ENCODE measurements around the gene SNX9.

SNX9 gene

DNA sequence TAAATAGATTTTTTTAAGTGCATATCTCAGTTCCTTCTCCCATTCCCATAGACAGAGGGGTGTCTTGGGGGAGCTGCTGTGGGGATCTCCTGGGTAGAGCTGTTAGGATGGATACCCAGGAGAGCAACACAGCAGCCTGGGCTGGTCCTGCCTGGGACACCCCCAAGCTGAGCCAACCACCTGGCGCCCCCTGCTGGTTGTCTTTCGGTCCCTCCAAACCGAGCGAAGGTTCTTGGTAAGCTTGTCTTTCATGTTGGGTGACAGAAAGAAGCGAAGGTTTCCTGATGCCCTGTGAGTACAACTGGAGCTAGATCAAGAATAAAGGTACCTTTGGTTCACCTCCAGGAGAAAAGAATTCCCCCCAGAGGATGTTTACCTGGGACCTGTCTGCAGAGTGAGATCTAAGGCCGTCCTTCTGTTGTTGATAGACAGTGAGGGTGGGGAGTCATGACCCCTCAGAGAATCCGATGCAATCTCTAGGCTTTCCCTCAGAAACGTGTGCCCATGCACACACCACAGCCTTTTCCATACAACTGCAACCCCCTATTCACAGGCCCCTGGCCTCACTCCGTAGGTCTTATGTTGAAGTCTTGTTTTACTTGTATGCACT is 50.8 kb downstream of the SNX9 start:
- peak; percentile 88 for ATAC-seq
- Mint-ChIP-seq H3K27ac (no peak overlapping the region), H3K27me3 (no peaks in the 10 kb centered on the region), H3K36me3 (peaks cover 32% of the 10 kb centered on the region), H3K9me3 (no peaks in the 10 kb centered on the region), H3K4me3 (no peak overlapping the region), H3K4me1 (peaks cover 31% of the 10 kb centered on the region)

DNA sequence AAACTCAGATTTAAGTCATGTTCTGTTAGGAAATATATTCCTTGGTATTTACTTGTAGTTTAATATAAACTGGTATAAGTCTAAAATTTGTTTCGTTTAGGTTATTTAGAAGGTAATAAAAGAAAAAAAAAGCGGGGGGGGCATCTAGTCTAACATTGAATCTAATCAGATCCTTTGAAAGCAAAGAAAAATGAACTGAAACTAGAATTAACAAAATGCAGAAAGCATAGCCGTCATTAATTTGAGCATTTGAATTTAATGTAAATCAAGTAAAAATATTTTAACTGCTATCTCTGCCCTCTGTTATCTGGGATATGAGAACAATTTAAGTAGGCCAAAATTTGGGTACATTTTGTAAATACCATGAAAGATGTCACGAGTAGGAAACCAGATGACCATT is 54.1 kb downstream of the SNX9 start:
- no peaks in the 10 kb centered on the region for H3K27me3 Mint-ChIP-seq
- peaks cover 53% of the 10 kb centered on the region for H3K36me3 Mint-ChIP-seq
- ATAC-seq: no peak
- H3K9me3 Mint-ChIP-seq: no peaks in the 10 kb centered on the region
- H3K27ac Mint-ChIP-seq: peak overlapping the region; percentile 42
- peaks cover 45% of the 10 kb centered on the region for H3K4me1 Mint-ChIP-seq
- no peak overlapping the region for H3K4me3 Mint-ChIP-seq

DNA sequence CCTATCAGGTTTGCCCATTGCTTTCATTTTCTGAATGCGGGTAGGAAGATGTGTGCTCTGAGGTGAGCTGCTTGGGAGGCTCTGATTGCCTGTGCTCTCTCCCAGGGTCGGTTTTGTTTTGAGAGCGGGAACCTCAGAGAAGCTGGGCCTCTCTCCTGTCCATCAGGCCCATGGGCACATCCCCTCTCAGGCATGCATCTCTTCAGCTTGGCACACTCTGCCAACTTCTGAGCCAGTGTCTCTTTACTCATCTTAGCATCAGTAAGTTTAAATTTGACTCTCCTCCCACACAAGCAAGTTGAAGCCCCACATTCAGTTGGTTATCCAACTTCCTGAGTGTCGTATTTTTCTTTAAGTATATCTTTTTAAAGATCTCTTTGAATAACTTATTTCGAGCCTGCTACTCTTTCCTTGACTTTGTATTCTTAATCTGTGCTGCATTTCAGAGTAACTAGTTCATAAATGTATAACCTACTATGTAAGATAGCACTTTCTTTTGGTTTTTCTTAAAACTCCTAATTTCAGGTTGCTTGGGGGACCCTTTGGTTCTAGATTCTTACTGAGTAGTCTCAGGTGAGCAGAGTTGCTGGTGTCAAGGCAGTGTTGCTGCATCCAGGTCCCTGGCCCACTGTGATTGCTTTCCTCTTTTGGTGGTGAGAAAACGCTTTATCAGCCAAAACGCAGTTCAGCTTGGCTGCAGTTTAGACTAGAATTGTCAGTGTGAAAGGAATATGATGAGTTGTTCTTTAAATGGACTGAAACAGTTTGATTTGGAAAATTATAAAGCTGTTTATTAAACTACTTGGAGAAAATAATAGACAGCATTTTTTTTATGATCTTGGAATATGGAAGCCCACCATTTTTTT is 54.8 kb downstream of the SNX9 start:
- H3K4me1 Mint-ChIP-seq: peaks cover 45% of the 10 kb centered on the region
- no peaks in the 10 kb centered on the region for H3K27me3 Mint-ChIP-seq
- no peak overlapping the region for H3K4me3 Mint-ChIP-seq
- ATAC-seq: peak; percentile 62
- no peaks in the 10 kb centered on the region for H3K9me3 Mint-ChIP-seq
- peaks cover 60% of the 10 kb centered on the region for H3K36me3 Mint-ChIP-seq
- H3K27ac Mint-ChIP-seq: peak overlapping the region; percentile 42

DNA sequence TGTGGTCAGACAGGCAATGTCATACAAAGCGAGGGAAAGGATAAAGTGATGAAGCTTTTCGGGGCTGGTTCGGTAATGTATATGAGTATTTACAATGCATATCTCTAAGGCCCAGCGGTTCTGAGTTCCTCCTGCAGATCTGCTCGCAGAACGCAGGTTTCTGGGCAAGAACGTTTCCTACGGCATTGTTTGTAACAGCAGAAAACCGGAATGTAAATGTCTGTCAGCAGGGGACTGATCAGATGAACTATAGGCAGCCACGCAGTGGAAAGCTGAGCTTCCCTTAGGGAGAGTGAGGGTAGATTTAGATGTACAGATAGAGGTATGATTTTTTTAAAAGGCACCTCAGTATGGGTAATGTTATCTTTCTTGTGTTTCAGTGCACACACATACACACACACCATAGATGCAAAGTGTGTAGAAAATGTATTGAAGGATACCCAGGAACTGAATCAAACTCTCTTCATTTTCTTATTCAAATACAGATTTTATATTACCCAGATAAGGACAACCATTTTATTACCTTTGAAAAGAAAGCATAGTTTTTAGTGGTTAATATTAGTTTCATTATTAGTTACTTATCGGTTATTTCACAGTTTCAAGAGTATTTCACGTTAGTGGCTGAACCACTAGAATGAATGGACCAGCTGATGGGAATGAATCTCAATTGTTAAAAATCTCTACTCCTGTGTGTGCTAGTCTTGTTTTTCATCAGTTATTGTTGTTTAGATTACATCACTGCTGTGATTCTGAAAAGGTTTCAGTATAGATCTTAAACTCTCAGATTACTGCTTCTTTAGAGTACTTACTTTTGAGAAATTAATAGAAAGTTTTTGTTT is 56.2 kb downstream of the SNX9 start:
- no peak for ATAC-seq
- no peaks in the 10 kb centered on the region for H3K9me3 Mint-ChIP-seq
- no peak overlapping the region for H3K27ac Mint-ChIP-seq
- H3K4me1 Mint-ChIP-seq: peaks cover 40% of the 10 kb centered on the region
- H3K4me3 Mint-ChIP-seq: no peak overlapping the region
- H3K36me3 Mint-ChIP-seq: peaks cover 69% of the 10 kb centered on the region
- no peaks in the 10 kb centered on the region for H3K27me3 Mint-ChIP-seq

DNA sequence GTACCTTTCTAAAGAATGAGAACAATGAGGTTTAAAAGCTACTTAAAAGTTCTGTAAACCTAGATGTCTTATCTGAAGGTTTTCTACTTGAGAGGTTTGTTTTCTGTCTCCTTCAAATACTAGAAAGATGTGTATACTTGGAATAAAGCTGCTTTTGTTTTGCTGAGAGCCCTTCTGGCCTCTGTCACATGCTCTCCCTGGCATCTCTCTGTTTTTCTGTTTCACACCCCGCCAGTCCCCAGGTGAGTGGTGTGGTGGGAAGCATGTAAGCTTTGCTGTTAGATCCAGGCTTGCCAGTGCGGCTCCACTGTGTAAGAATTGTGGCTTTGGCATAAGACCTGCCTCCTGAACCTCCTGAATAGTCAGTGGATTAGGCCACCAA is 56.8 kb downstream of the SNX9 start:
- H3K36me3 Mint-ChIP-seq: peaks cover 63% of the 10 kb centered on the region
- no peak overlapping the region for H3K27ac Mint-ChIP-seq

DNA sequence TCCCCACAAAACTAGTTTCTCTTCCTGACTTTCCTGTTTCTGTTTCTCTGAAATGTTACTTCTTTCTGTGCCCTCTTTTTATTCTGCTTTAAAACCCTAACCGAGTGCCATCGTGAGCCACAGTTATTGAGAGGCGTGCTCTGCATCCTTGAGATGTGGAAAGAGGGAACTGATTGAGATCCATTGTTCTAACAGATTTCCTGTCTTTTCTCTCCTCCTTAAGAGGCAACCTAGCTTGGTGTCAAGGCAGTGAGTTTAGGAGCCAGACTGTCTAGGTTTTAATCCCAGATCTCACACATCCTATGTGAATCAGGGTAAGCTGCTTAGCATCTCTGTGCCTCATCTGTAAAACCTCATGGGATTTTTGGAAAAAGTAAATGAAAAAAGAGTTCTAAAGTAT is 57.5 kb downstream of the SNX9 start:
- peaks cover 34% of the 10 kb centered on the region for H3K4me1 Mint-ChIP-seq
- ATAC-seq: no peak
- H3K36me3 Mint-ChIP-seq: peaks cover 61% of the 10 kb centered on the region
- H3K27ac Mint-ChIP-seq: no peak overlapping the region
- H3K27me3 Mint-ChIP-seq: no peaks in the 10 kb centered on the region
- no peaks in the 10 kb centered on the region for H3K9me3 Mint-ChIP-seq
- H3K4me3 Mint-ChIP-seq: no peak overlapping the region

More for the DNA sequence above, 56.8 kb downstream of the SNX9 start:
- peaks cover 39% of the 10 kb centered on the region for H3K4me1 Mint-ChIP-seq
- no peaks in the 10 kb centered on the region for H3K27me3 Mint-ChIP-seq
- ATAC-seq: no peak
- H3K4me3 Mint-ChIP-seq: no peak overlapping the region
- no peaks in the 10 kb centered on the region for H3K9me3 Mint-ChIP-seq

DNA sequence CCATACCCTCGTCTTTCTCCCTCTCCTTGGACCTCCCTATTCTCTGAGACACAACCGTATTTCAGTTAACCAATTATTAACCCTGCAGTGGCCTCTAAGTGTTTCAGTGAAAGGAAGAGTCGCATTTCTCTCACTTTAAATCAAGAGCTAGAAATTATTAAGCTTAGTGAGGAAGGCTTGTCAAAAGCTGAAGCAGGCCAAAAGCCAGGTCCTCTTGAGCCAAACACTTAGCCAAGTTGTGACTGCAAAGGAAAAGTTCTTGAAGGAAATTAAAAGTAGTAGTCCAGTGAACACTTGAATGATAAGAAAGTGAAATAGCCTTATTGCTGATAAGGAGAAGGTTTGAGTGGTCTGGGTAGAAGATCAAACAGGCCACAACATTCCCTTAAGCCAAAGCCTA is 58.3 kb downstream of the SNX9 start:
- peaks cover 34% of the 10 kb centered on the region for H3K4me1 Mint-ChIP-seq
- no peak overlapping the region for H3K27ac Mint-ChIP-seq
- H3K4me3 Mint-ChIP-seq: no peak overlapping the region
- peaks cover 68% of the 10 kb centered on the region for H3K36me3 Mint-ChIP-seq
- no peaks in the 10 kb centered on the region for H3K9me3 Mint-ChIP-seq
- H3K27me3 Mint-ChIP-seq: no peaks in the 10 kb centered on the region
- no peak for ATAC-seq

DNA sequence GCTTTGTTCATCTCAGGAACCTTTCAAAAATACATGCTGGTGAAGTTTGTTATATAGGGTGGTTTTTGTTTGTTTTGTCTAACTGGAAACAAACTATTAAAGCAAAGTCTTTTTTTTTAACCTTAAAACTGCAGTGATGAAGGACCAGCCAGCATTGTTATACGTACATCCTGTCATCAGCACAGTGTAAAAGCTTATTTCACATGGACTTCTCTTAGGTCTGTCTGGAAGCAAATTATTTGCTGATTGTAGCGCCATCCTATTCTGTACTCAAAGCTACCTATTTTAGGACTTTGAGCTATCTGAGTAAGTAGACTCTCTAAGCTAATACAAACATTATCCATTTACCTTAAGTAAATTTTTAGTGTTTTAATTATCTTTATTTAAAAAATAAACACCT is 61.7 kb downstream of the SNX9 start:
- peaks cover 71% of the 10 kb centered on the region for H3K36me3 Mint-ChIP-seq

DNA sequence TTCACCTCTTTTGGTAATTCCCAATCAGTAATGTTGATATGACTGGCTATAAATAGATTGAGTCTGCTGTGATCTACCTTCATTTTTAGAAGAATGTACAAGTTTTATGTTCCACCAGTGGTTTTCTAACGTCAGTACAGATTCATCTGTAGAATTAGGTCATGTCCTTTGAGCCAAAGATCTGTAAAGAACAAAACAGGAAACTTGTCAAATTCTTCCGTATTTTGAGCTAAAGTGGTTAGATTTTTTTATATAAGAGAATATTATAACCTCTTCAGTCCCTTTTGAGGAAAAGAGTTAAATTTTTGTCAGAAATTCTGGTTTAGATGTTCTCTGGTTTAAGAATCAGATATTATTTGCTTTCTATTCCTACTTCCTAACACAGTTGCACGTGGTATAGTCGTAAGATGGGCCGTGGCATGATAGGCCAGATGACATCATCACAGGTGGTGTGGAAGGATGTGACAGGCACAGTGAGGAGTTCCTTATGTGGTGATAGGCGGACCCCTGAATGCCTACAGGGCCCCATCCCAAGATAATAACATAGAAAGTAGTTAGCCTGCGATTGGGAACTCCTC is 62.3 kb downstream of the SNX9 start:
- no peak overlapping the region for H3K4me3 Mint-ChIP-seq
- peak overlapping the region; percentile 66 for H3K27ac Mint-ChIP-seq
- peaks cover 71% of the 10 kb centered on the region for H3K36me3 Mint-ChIP-seq
- peaks cover 16% of the 10 kb centered on the region for H3K4me1 Mint-ChIP-seq
- H3K27me3 Mint-ChIP-seq: no peaks in the 10 kb centered on the region
- no peaks in the 10 kb centered on the region for H3K9me3 Mint-ChIP-seq
- peak; percentile 61 for ATAC-seq

More for the DNA sequence above, 61.7 kb downstream of the SNX9 start:
- Mint-ChIP-seq H3K27me3 (no peaks in the 10 kb centered on the region), H3K4me3 (no peak overlapping the region), H3K9me3 (no peaks in the 10 kb centered on the region), H3K4me1 (peaks cover 16% of the 10 kb centered on the region), H3K27ac (peak overlapping the region; percentile 66)
- no peak for ATAC-seq

DNA sequence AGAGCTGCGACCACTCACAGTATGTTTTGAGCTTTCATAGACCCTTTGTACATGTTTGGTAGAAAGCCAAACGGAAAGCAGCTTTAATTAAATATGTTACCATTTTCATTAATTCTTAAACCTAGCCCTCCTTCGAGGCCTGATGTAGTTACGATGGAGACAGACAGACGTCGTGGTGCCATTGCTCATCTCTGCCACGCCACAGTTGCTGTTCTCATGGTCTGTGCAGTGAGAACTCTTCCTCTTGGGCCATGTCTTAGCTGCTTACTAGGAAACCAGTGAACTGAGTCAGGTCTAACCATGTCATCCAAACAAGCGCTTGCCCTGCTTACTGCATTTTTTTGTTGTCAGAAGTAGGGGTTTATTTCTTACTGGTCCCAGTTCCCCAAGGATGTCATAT is 62.8 kb downstream of the SNX9 start:
- Mint-ChIP-seq H3K36me3 (peaks cover 70% of the 10 kb centered on the region), H3K27me3 (no peaks in the 10 kb centered on the region), H3K4me3 (no peak overlapping the region), H3K4me1 (peaks cover 13% of the 10 kb centered on the region), H3K9me3 (no peaks in the 10 kb centered on the region), H3K27ac (peak overlapping the region; percentile 66)
- peak; percentile 67 for ATAC-seq

DNA sequence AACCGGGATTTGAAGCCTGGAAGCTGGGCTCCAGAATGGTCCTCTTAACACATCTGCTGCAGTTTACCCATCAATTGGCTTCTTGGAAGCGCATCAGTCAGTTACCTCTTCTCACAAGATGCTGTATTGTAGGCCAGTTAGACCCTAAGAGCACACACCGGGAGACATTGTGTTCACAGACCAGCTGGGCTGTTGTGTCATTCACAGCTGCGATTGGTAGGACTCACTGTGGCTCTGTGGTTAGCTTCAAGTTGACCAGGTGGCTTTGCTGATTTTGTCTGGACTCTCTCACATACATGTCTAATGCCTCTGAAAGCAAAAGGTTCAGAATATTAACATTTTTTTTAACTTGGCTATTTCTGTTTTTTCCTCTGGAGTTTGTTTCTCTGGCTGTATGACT is 64.8 kb downstream of the SNX9 start:
- H3K27ac Mint-ChIP-seq: peak overlapping the region; percentile 7
- no peak overlapping the region for H3K4me3 Mint-ChIP-seq
- H3K27me3 Mint-ChIP-seq: no peaks in the 10 kb centered on the region
- peaks cover 24% of the 10 kb centered on the region for H3K4me1 Mint-ChIP-seq
- peaks cover 64% of the 10 kb centered on the region for H3K36me3 Mint-ChIP-seq
- ATAC-seq: no peak
- no peaks in the 10 kb centered on the region for H3K9me3 Mint-ChIP-seq

DNA sequence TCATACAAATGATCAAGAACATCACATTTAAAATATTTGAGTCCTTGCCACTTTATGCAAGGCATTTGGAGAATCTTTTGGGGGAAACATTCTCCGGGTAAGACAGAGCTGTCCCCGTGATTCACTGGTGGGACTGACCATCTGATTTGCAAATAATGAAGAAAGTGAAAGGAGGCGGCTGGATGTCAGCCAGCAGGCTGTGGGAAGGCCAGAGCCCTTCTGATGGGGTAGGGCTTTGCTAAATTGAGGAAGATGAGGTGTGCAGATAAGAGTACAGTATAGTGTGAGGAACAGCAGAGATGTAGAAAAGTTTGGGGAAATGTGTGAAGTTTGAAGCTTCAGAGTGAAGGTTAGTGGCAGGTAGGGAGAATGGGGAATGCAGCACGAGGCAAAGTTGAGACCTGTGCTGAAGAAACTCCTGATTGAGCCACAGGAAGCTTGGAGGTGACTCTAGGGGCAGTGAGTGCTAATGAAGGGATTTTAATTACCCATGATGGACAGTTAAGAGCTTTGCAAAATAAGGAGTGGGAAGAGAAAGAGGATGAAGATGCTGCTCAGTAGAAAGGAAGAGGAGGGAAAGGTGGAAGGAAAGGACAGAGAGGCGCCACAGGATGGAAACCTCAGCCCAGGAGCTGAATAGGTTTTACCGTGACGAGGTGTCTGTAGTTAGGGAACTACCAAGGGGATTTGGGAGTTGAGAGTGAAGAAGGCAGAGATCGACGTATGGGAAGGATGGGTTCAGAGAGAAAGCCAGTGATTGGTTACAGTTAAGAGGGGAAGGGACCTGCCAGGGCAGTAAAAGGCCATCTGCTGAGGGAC is 68.7 kb downstream of the SNX9 start:
- H3K9me3 Mint-ChIP-seq: no peaks in the 10 kb centered on the region
- H3K4me1 Mint-ChIP-seq: peaks cover 24% of the 10 kb centered on the region
- no peak overlapping the region for H3K4me3 Mint-ChIP-seq
- peaks cover 55% of the 10 kb centered on the region for H3K36me3 Mint-ChIP-seq
- no peaks in the 10 kb centered on the region for H3K27me3 Mint-ChIP-seq
- ATAC-seq: no peak
- peak overlapping the region; percentile 0 for H3K27ac Mint-ChIP-seq

DNA sequence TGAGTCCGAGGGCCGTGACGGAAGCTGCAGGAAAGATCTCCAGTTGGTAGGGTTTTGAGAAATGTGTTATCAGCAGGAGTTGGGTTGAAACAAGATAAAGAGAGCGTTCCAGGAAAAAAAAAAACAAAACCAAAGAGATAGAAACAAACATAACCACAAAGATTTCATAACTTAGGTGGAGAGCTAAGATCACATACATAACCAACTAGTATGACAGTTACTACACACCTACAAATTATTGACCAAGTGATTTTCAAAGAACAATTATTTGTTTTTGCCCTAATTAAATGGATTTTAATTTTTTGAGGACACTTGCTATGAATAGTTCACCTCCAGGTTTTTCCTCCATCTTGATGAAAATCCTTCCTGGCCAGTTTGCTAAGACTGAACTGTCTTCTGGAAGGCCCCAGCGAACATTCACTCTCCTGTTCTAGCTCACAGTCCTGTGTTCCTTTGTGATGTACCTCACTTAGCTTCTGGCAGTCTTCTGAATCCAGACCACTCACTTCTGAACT is 69.4 kb downstream of the SNX9 start:
- peaks cover 55% of the 10 kb centered on the region for H3K36me3 Mint-ChIP-seq
- no peak overlapping the region for H3K27ac Mint-ChIP-seq
- no peak overlapping the region for H3K4me3 Mint-ChIP-seq
- no peaks in the 10 kb centered on the region for H3K27me3 Mint-ChIP-seq
- H3K4me1 Mint-ChIP-seq: peaks cover 24% of the 10 kb centered on the region
- H3K9me3 Mint-ChIP-seq: no peaks in the 10 kb centered on the region
- no peak for ATAC-seq

DNA sequence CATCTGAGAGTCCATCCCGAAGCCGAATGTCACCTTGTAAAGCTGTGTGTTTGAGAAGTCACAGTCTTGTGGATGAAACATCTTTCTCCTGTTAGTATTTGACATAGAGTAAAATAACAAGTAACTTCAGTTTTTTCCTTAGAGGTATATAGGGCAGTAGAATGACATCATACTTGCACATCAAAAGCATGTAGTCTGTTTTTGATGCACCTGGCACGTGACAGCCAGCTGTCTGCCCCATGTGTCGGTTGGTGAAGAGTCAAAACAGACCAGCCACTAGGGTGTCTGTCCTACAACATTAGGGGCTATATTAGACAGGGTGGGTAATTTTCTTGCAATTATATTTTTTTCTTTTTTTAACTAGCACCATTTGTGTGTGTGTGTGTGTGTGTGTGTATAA is 70.2 kb downstream of the SNX9 start:
- peaks cover 52% of the 10 kb centered on the region for H3K36me3 Mint-ChIP-seq
- no peak overlapping the region for H3K27ac Mint-ChIP-seq
- no peak overlapping the region for H3K4me3 Mint-ChIP-seq
- no peaks in the 10 kb centered on the region for H3K27me3 Mint-ChIP-seq
- no peak for ATAC-seq
- no peaks in the 10 kb centered on the region for H3K9me3 Mint-ChIP-seq
- peaks cover 24% of the 10 kb centered on the region for H3K4me1 Mint-ChIP-seq
